NCI-H1048 (cell line): Measurements from ENCODE around the gene ETV5.

Source experiments
- DNase-seq: peaks from one replicate; lab custom pipeline; 2025; lab: John Stamatoyannopoulos, UW

The ETV5 gene

DNA sequence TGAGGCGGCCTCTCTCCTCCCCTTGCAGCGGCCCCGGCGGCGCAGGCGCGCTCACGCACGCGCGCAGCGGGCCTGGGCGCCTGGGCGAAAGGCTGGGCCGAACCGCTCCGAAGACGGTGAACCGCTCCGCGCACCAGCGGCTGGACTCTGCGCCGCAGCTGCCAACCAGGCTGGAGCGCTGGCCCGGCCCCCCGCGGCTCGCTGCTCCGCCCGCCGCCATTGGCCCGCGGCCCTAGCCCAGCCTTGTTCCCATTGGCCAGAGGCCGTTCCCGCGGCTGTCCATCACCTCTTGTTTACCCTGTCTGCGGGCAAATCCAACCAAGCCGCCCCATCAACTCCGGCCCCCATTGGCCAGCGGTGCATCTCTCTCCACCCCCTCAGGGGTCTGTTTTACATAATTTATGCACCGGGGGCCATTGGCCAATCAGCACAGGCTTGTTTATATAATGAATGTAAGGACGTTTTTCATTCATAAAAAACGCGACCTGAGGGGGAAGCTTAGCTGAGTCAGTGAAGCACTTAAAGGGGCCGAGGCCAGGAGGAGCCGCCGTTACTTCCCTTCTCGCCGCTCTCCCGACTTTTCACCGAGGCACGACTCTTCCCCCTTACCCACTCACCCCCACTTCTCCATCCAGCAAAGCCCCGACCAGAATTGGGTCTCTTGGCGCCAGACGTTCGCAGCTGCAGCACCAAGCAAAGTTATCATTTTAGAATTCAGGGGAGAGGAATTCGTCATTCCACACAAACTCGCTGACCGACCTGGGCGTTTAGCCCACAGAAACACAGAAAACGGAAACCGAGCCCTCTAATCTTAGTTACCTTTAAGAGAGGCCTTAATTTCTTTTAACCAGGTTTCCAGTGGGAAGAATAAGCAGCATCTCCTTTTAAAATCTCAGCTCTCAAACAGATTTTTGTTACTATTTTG lies at the start of gene ETV5:
TSS of gene ETV5 (minus strand) at position 149 of the 925 bp plus-strand sequence. CDS start 3,221 bp downstream, outside the sequence.
- DNase-seq, result peak; percentile 92

DNA sequence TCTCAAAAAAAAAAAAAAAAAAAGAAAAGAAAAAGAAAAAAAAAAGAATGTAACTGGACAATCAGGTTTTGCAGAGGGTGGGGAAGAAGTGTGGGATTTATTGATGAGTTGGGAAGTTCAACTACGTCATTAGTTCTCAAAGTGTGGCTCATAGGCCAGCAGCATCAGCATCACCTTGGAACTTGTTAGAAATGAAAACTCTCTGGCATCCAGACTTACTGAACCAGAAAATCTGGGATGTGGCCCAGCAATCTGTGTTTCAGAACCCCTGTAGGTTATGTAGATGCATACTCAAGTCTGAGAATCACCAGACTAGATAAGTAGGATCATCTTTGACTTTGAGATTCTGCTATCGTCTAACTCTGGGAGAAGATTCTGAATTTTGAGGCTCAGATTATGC lies 45.8 kb upstream of the ETV5 start:
- no peak for DNase-seq

DNA sequence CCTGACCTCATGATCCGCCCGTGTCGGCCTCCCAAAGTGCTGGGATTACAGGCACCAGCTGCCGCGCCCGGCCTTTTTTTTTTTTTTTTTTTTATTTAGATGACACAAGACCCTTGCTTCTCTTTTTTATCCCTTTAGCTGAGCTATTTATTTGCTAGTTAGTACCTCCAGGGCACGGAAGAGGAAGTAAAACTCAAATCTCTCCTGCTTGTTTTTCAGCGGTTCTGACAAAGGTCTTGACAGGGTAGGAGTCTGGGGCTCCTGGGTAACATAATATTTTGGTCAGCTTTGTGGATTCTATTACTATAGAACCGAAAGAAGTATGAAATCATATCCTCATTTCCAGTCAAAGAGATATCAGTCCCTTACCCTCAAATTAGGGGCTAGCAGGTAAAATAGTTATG lies 44.0 kb upstream of the ETV5 start:
- DNase-seq, result no peak

DNA sequence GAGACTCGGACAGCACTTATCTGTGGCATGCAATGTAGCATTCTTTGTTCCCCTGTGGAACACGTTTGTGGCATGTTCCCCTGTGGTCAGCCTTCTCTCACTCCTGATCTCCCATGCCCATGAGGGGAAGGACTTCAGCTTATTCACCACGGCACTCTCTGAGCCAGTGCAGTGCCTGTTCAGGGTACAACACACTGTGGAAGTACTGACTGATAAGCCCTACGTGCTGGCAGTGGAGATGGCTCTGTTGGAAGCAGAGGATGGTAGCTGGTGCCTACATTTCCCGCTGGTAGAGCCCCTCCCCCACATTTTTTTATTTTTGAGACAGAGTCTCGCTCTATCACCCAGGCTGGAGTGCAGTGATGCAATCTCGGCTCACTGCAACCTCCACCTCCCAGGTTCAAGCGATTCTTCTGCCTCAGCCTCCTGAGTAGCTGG lies 43.5 kb upstream of the ETV5 start:
- DNase-seq, result no peak

DNA sequence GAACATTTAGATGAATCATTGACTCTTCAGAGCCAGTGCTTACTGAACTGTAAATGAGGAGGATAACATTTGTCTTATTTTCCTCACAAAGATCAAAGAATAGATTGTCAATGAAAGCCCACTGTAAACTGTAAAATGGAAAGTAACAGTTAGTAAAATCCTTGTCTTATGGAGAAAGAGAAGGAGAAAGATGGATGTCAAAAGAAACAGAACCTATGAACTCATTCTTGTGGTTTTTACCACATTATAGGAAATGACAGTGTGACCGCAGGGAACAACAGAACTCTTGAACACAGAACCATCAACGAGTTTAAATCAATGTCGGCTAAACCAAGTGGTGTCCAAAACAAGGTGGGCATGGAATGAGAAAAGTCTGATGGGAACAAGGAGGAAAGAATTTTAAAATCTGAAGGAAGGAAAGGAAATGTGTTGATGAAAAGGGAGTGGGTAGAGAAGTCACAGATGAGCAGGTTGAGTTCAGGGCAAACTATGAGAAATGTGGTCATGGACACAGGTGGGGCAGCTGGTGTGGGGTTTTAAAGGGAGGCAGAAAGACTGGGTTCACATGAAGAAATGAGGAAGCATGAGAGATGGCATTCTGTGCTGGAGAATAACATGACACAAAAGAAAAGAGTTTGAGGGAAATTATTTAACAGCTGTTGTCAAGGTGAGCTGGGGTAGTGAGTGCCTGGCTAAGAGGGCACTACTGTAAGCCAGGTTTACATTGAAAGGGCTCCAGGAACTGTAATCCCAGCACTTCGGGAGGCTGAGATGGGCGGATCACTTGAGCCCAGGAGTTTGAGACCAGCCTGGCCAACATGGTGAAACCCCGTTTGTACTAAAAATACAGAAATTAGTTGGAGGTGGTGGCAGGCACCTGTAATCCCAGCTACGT lies 42.4 kb upstream of the ETV5 start:
- no peak for DNase-seq

DNA sequence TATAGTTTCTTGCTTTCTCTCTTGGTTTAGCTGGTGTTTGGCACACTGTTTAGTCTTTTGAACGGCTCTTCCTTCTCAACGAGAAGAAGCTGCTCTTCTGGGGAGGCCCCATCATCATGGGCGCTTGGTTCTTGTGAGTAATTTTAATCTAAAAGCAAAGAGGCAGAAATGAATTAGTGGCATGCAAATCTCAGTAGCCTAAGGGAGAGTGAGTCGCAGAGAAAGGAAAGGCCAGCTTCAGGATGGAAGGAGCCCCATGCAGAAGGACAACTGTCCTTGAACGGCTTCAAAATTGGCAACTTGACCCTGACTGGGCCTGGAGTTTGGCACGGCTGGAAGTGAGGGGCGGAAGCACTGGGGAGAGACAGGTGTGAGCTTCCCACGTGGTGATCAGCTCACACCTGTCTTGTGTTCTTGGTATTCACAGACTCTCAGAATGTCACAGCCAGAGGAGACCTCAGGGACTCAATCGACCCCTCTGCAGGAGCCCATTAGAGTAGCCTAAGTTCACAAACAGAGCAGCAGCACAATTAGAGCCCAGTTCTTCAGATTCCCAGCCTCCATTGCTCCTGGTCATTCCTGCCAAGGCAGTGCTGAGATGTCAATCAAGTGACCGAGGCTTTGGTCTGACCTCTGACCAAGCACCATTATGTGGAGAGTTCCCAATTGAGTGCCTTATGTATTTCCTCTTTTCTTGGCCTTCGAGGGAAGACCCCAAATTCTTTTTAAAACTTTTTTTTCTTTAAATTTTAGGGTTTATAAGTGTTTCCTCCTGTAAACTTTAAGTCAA lies 41.3 kb upstream of the ETV5 start:
- DNase-seq, result no peak

DNA sequence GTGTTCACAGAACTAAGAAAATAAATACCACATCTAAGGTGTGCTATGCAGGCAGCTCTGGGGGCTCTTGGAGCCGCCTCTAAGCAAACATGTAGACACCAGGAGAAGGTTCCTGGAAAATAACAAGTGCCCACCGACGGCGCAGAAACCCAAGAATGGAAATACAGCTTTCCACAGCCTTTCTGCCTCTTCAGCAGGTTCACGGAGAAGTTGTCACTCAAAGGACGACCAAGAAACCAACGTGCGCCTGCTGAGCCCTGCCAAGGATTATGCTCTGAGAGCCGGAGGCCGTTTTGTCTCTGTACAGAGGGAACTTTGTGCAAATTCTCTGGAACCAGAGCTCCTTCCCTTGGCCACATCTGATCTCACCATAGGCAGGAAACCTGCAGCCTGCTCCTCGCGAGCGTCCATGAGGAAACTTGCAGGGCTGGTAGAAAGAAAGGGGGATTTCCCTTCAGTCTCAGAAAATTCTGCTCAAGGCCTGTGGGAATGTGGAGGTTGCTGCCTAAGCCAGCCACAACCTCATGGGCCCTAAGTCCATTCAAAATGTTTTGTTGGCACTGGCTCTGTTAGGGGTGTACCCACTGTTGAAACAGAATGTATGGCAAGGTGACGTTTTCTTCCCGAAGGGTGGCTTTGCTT lies 40.6 kb upstream of the ETV5 start:
- no peak for DNase-seq

DNA sequence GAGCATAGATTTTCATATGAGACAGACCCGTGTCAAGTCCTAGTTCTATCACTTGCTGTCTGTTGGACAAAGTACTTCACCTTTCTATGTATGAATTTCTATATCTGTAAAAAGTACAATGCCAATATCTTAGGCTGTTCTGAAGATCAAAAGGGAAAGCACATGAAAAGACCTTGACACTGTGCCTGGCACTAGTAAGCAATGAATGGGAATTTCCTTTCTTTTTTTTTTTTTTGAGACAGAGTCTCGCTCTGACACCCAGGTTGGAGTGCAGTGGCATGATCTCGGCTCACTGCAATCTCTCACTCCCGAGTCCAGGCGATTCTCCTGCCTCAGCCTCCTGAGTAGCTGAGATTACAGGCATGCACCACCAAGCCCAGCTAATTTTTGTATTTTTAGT lies 35.4 kb upstream of the ETV5 start:
- DNase-seq, result no peak

DNA sequence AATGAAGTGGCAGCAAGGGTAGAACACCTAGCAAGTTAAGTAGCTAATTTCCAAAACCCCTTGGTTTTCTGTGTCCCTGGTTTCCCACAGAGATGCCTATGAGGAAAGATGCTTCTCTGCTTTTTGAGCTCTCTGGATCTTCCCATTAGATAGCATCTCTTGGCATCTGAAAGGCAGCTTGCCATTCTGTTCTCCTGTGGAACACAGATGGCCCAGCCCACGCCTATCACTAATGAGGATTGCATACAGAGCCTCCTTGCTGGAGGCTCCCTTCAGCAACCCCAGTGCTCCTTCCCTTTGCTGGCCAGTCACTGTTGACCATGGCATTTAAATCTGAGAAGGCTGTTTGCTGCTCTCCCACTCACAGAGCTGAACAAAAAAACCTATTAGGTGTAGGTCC lies 34.4 kb upstream of the ETV5 start:
- DNase-seq, result no peak

DNA sequence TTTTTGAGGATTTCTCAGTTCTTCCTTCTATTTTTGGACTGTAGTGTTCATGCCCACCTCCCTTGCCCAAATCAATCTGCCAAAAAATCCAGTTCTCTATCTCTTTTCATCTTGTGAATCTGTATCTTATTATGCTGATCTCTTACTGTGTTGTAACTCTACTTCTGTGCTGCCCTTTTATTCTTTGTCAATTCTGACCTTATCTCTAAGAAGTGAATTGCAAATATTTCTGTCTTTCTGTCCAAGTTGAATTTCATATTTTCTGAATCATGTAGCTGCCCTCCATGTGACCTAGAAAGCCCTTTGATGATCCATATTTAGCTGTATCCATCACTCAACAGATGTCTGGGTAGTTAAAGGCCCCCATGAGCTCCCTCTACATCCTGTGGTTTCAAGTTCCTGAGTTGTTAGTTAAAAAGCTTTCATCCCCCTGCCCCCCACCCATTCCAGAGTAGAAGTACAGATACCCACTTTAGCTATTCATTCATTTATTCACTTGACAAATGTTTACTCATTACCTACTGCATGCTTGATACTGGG lies 33.6 kb upstream of the ETV5 start:
- DNase-seq, result no peak

DNA sequence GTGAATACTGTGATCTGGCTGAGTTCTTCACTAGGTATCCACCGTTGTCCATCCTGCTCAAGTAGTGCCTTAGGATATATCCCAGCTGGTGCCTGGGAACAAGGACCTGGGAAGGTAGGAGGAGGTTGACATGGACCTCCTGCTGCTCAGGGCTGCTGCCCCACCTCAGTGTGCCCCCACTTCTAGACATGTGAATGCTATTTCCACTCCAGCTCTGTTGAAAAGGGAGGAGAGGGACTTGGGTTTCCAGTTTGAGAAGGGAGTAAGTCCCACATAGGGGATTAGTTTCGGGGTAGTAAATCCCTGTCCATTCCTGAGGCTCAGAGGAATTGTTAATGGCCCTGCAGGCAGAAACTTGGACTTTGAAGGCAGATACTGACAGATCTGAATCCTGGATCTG lies 32.9 kb upstream of the ETV5 start:
- DNase-seq, result no peak

DNA sequence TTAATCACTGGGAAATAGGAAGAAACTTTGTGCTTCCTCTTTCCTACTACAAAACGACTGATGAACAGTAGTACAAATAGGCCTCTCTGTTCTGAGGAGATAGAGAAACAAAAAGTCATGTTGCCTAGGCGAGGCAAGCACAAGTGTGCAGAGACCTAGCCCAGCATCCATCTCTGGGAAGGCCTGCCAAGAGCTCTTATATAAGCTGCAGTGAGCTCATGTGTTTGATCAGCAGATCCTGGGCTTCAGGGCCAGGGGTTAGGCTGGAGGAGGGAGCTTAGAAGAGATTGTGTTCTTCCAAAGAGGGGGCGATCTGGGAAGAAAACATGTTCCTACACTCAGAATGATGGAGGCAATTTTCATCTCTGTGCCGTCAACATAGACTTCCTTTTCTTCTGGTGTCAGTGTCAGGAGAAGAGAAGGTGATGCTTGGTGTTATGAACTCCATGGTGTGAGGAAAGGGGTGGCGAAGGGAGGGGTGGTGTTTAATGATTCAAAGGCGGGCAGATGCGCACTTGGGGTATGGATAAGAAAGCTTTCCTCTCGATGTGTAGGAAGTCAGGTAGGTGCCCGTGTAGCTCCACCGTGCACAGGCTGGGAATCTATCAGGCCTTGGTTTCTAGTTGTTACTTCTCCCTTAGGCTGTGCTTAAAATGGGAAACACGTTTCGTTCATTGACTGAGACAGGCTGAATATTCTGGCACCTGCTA lies 29.5 kb upstream of the ETV5 start:
- DNase-seq, result no peak

DNA sequence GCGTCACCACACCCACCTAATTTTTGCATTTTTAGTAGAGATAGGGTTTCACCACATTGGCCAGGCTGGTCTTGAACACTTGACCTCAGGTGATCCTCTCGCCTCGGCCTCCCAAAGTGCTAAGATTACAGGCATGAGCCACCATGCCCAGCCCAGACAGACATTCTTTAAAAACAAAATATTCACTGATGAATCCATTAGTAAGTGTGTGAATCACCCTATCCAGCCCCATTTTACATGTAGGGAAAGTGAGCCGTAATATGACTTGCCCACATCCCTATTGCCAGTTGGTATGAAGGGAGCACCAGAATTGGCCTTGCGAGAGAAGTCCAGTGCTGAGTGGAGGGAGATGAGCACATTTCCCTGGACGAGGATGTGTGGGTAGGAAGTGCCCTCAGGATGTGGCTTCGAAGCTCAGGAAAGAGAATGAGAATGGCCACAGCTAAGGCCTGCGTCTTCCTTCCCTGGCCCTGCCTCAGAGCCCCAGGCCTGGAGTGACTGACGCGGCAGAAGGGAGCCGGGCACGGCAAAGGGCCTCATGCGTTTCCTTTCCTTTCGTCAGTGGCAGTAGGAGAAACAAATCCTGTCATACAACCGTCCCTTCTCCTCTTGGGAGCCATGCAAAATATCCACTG lies 28.3 kb upstream of the ETV5 start:
- no peak for DNase-seq

DNA sequence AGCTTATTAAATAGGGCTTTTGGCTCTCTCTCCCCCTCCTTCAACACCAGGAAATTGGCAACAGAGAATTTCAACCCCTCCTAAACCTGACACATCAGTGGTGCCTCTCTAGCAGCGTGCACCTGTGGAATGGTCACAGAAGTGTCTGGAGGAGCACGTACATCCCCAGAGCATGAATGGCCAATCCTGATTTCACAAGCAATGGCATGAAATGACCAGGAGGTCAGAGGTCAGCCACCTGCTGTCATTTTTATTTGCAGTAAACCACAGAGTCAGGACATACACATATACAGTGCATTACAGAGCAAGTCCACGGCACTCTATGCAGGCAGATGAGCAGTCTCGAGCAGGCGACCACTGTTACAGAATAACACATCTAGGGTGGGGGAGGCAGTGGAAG lies 25.1 kb upstream of the ETV5 start:
- no peak for DNase-seq

DNA sequence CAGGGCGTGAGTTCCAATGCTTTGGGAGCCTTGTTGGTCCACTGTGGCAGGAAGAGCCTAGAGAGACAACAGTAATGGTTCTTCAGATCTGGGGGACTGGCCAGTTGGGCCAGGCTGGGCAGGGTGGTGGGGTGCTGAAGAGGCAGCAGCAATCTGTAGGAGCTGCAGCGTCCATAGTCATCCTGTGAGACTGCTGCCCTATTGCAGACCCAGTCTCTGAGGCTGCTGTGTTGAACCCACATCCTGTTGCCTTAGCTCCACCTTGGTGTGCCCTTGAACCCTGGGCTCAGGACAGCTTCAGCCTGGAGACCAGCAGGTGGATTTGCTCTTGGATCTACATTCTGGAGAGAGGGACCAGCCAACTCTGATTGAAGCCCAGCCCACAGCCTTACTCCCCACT lies 23.6 kb upstream of the ETV5 start:
- DNase-seq, result no peak

DNA sequence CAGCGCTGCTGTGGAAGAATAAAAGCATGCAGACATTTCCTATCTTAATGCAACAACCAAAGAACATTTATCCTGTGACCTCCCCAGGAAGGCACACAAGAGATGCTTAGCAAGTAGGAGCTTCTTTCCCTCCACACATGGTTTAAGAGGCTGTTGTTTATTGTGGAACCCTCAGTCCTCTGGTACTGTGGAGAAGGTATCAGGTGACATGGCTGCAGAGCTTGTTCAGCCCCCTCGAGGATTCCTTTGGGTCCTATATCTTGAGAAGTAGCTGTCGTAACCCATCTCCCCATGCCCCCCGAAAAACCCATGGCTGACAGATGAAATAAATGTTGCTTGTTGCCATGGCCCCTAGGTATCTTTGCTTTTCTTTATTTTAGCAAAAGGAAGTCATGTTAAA lies 20.3 kb upstream of the ETV5 start:
- DNase-seq, result no peak

DNA sequence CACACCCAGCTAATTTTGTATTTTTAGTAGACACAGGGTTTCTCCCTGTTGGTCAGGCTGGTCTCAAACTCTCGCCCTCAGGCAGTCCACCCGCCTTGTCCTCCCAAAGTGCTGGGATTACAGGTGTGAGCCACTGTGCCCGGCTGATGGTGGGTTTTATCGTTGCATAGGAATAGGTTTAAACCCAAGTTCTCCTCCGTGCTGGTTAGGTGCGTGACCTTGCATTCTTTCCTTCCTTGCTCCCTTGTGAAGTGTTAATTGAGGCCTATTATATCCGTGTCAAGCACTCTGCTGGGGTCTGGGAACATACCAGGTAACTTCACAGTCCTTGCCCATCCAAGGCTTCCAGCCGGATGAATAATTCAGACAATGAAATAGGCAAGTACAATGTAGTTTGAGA lies 19.3 kb upstream of the ETV5 start:
- DNase-seq, result no peak

DNA sequence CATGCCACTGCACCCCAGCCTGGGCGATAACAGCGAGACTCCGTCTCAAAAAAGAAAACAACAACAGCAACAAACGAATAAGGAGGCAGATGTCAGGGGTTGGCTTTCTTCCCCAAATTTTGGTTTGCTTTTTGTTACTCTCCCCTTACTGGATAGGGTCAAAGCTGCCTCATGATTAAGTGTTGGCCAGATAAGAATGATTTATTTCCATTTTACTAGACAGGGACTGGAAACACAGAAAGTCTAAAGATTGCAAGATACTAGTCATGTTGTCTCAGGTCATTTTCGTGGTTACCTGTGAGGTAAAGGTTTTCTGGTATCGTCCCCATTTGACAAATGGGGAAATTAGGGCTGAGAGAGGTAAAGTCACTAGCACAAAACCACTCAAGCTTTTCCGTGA lies 18.6 kb upstream of the ETV5 start:
- no peak for DNase-seq

DNA sequence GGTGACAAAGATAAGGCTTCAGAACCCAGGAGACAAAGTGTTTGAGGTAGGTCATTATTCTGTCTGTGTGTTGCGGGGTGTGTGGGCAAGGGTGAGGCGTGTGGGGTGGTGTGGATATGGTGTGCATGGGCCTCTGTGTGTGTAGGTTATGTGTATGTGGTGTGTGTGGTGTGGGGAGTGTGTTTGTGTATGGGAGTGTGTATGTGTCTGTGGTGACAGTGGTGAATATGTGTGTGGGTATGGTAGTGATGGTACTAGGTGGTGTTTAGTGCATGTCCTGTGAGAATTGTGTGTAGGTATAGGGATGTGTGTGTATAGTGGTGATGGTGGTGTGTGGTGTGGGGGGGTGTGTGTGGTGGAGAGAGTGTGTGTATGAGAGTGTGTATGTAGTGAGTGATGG lies 16.2 kb upstream of the ETV5 start:
- DNase-seq, result no peak

DNA sequence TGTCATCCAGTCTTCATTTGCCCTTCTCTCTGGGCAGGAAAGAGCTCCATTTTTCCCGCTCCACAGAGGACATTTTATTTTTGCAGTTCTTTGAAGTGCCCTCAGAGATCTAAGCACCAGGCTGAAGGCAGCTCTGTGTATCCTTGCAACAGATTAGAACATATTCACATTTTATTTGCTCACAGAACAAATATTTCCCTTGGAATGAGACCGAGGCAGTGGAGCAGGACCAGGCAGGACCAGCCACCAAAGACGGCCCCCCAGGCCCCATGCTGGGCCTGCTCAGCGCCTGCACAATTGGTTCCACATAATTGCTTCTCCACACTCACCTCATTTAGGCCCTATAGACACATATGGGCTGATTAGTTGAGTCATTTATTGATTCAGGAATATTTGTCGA lies 15.7 kb upstream of the ETV5 start:
- DNase-seq, result no peak
